Measurements from ENCODE around the gene CAMK1D. TPM values are rescaled to one million over a fixed set of nuclear protein-coding genes. Genes with fewer than 3 reads are reported as not detected.

The CAMK1D gene
- total RNA-seq, 3 donors from 2014 or later: 4.4 to 17.3 (median 5.2) TPM

DNA sequence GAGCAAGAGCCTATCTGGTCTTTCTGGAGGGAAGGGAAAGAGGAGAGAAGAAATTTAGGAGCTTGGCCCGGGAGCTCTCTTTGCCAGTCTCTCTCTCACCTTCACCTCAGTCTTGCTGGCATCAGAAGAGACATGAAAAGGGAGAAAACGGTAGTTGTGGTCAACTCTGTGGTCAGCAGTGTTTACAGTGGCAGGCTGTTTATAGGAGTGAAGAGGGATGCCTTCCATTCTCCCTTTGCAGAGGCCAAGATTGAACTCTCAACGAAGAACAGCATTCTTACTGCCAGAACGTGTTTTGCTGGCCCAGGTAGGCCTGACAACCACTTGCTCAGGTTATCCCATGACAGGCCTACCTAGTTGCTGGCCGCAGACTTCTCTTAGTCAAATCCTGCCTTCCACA is 518.9 kb downstream of the CAMK1D start:
- DNase-seq (ENCODE audit: low spot score in 2 of 2): no peak
- intact Hi-C loops (cut with DNase I; ENCODE audit: low total_unique reads): no loop called here
- no peaks in the 10 kb centered on the region for H3K36me3 ChIP-seq
- H3K27me3 ChIP-seq: no peaks in the 10 kb centered on the region
- TF ChIP-seq, protein P1, sequence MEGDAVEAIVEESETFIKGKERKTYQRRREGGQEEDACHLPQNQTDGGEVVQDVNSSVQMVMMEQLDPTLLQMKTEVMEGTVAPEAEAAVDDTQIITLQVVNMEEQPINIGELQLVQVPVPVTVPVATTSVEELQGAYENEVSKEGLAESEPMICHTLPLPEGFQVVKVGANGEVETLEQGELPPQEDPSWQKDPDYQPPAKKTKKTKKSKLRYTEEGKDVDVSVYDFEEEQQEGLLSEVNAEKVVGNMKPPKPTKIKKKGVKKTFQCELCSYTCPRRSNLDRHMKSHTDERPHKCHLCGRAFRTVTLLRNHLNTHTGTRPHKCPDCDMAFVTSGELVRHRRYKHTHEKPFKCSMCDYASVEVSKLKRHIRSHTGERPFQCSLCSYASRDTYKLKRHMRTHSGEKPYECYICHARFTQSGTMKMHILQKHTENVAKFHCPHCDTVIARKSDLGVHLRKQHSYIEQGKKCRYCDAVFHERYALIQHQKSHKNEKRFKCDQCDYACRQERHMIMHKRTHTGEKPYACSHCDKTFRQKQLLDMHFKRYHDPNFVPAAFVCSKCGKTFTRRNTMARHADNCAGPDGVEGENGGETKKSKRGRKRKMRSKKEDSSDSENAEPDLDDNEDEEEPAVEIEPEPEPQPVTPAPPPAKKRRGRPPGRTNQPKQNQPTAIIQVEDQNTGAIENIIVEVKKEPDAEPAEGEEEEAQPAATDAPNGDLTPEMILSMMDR (IDR thresholded peaks at IDR 0.05): no peak
- TF ChIP-seq POLR2AphosphoS5 (IDR thresholded peaks at IDR 0.05): no peak
- no peak for TF ChIP-seq POLR2A (IDR thresholded peaks at IDR 0.05)
- no peaks in the 10 kb centered on the region for H3K9me3 ChIP-seq
- H3K27ac ChIP-seq: no peak overlapping the region
- no peak overlapping the region for H3K4me3 ChIP-seq
- H3K4me1 ChIP-seq: no peaks in the 10 kb centered on the region

DNA sequence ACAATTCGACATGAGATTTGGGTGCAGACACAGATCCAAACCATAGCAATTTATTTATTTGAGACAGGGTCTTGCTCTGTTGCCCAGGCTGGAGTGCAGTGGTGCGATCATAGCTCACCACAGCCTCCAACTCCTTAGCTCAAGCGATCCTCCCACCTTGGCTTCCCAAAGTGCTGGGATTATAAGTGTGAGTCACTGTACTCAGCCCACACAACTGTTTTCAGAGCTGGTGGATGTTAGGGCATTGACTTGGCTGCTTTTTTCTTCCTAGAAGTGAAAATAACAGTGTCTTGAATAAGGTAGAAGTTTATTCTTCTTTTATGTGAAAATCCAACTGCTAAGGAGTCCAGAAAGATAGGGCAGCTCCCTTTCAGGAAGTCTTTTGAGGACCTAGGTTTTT is 520.1 kb downstream of the CAMK1D start:
- H3K9me3 ChIP-seq: no peaks in the 10 kb centered on the region
- no peaks in the 10 kb centered on the region for H3K36me3 ChIP-seq
- intact Hi-C loops (cut with DNase I; ENCODE audit: low total_unique reads): no loop called here
- TF ChIP-seq, protein P1 (IDR thresholded peaks at IDR 0.05): no peak
- no peak overlapping the region for H3K27ac ChIP-seq
- no peak overlapping the region for H3K4me3 ChIP-seq
- no peaks in the 10 kb centered on the region for H3K4me1 ChIP-seq
- no peaks in the 10 kb centered on the region for H3K27me3 ChIP-seq
- DNase-seq (ENCODE audit: low spot score in 2 of 2): no peak

DNA sequence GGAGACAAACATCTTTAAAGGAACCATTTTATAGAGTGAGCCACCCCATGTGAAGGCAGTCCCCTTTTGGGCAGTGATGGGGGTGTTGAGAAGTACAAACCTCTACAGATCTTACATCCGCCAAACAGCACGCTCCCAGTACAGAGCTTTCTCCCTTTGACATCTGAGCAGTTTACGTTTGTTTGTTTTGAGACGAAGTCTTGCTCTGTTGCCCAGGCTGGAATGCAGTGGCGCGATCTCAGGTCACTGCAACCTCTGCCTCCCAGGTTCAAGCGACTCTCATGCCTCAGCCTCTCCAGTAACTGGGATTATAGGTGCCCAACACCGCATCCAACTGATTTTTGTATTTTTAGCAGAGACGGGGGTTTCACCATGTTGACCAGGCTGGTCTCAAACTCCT is 523.2 kb downstream of the CAMK1D start:
- TF ChIP-seq, protein P1 (IDR thresholded peaks at IDR 0.05): no peak
- TF ChIP-seq POLR2AphosphoS5 (IDR thresholded peaks at IDR 0.05) (no peak), POLR2A (IDR thresholded peaks at IDR 0.05) (no peak)
- intact Hi-C loops (cut with DNase I; ENCODE audit: low total_unique reads): no loop called here
- DNase-seq (ENCODE audit: low spot score in 2 of 2): no peak
- peaks cover 0 to 2% of the 10 kb centered on the region in 2 donors for H3K4me1 ChIP-seq
- H3K9me3 ChIP-seq: no peaks in the 10 kb centered on the region
- no peak overlapping the region for H3K4me3 ChIP-seq
- H3K27ac ChIP-seq: no peak overlapping the region
- H3K27me3 ChIP-seq: no peaks in the 10 kb centered on the region
- H3K36me3 ChIP-seq: no peaks in the 10 kb centered on the region

DNA sequence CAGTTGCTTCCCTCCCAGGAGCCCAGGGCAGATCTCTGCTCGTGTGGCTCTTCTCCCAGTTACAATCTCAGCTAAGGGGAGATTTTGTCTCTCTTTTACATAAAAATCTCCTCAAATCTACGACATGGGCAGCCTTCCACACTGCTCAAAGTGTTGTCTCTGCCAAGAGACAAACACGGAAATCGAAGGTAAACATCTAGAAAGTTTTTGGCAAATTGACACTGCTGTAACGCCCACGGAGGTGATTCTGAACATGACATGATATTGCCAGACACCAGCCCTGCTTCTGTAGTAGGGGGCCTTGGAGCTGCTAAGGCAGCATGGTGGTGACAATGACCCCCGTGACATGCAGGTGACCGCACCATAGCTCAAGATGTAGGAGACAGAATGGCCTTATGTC is 523.8 kb downstream of the CAMK1D start:
- Histone ChIP-seq H3K27me3 (no peaks in the 10 kb centered on the region), H3K9me3 (no peaks in the 10 kb centered on the region), H3K27ac (no peak overlapping the region), H3K36me3 (no peaks in the 10 kb centered on the region), H3K4me1 (peaks cover 0 to 2% of the 10 kb centered on the region in 2 donors), H3K4me3 (no peak overlapping the region)
- intact Hi-C loops (cut with DNase I; ENCODE audit: low total_unique reads): no loop called here
- DNase-seq (ENCODE audit: low spot score in 2 of 2): no peak
- no peak for TF ChIP-seq POLR2A (IDR thresholded peaks at IDR 0.05)
- TF ChIP-seq POLR2AphosphoS5 (IDR thresholded peaks at IDR 0.05): no peak
- TF ChIP-seq, protein P1 (IDR thresholded peaks at IDR 0.05): no peak

DNA sequence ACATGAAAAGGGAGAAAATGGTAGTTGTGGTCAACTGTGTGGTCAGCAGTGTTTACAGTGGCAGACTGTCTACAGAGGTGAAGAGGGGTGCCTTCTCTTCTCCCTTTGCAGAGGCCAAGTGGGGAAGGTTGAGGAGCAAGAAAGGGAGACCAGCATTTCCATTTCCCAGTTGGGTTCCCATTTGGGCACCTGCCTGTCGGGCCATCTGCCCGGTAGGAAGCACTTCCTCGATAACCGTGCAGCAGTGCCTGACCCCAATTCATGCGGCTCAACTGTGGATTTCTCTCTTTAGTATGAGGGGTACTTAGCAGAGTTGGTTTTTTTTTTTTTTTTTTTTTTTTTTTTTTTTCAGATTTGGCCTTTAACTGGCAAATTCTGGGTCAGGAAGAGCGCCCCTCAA is 525.2 kb downstream of the CAMK1D start:
- Histone ChIP-seq H3K9me3 (no peaks in the 10 kb centered on the region), H3K36me3 (no peaks in the 10 kb centered on the region), H3K27ac (no peak overlapping the region), H3K4me3 (no peak overlapping the region), H3K4me1 (peaks cover 0 to 2% of the 10 kb centered on the region in 2 donors), H3K27me3 (no peaks in the 10 kb centered on the region)
- intact Hi-C loops (cut with DNase I; ENCODE audit: low total_unique reads): no loop called here
- no peak for DNase-seq (ENCODE audit: low spot score in 2 of 2)
- no peak for TF ChIP-seq POLR2A (IDR thresholded peaks at IDR 0.05)
- no peak for TF ChIP-seq POLR2AphosphoS5 (IDR thresholded peaks at IDR 0.05)
- TF ChIP-seq, protein P1 (IDR thresholded peaks at IDR 0.05): no peak

Data from breast epithelium (tissue), 4 donors.